ENCODE results near the gene HNRNPF. TPM values are rescaled to one million over a fixed set of nuclear protein-coding genes. Genes with fewer than 3 reads are reported as not detected.
A peak's percentile ranks its signal among the peaks of the same experiment; 100 is the strongest.

HNRNPF gene
- total RNA-seq, 1 donor from 2014 or later: 175 TPM

DNA sequence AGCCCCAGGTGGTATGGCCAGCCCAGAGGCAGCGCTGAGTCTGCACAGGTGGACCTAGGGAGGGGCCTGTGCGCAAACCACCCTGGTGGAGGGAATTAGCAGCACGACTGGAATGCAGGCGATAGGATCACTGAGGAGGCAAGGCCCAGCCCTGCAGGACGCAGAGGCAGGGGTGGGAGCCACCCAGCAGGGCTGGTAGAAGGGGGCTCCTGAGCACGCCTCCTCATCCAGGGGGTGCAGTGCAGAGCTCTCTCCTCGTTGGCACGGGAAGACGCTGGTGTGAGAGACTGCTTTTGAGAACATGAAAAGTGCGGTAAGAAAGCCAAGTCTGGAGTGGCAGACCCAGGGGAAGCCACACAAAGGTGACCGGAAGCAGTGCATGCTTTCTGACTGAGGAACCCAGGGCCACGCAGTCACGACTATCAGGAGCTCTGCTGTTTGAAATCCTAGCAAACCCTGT is 31.5 kb downstream of the HNRNPF start:
- Mint-ChIP-seq H3K9me3 (no peaks in the 10 kb centered on the region), H3K36me3 (no peaks in the 10 kb centered on the region), H3K4me3 (no peak overlapping the region), H3K27me3 (ENCODE audit: insufficient read depth, low read depth) (peaks cover 6% of the 10 kb centered on the region), H3K27ac (no peak overlapping the region), H3K4me1 (peaks cover 18% of the 10 kb centered on the region)
- peaks cover 21% of the 10 kb centered on the region for H3K4me1 ChIP-seq
- peaks cover 13% of the 10 kb centered on the region for H3F3A ChIP-seq (ENCODE audit: low read depth)
- DNase-seq (ENCODE audit: low spot score): peak; percentile 62
- no peak overlapping the region for H3K27ac ChIP-seq
- H3K4me2 ChIP-seq: no peak overlapping the region
- no peak overlapping the region for H3K4me3 ChIP-seq
- no peaks in the 10 kb centered on the region for H3K79me2 ChIP-seq (ENCODE audit: low read depth)
- no peak overlapping the region for H2AFZ ChIP-seq (replicated peaks)
- TF ChIP-seq, protein P1, sequence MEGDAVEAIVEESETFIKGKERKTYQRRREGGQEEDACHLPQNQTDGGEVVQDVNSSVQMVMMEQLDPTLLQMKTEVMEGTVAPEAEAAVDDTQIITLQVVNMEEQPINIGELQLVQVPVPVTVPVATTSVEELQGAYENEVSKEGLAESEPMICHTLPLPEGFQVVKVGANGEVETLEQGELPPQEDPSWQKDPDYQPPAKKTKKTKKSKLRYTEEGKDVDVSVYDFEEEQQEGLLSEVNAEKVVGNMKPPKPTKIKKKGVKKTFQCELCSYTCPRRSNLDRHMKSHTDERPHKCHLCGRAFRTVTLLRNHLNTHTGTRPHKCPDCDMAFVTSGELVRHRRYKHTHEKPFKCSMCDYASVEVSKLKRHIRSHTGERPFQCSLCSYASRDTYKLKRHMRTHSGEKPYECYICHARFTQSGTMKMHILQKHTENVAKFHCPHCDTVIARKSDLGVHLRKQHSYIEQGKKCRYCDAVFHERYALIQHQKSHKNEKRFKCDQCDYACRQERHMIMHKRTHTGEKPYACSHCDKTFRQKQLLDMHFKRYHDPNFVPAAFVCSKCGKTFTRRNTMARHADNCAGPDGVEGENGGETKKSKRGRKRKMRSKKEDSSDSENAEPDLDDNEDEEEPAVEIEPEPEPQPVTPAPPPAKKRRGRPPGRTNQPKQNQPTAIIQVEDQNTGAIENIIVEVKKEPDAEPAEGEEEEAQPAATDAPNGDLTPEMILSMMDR (IDR thresholded peaks at IDR 0.05): peak; percentile 44
- no peak for TF ChIP-seq EZH2 (IDR thresholded peaks at IDR 0.05)
- H3K36me3 ChIP-seq: no peaks in the 10 kb centered on the region
- H3K9me3 ChIP-seq (ENCODE audit: low read depth): no peaks in the 10 kb centered on the region
- no peaks in the 10 kb centered on the region for H3K27me3 ChIP-seq
- no peak overlapping the region for H3K9ac ChIP-seq
- no peaks in the 10 kb centered on the region for H4K20me1 ChIP-seq (ENCODE audit: low read depth)

DNA sequence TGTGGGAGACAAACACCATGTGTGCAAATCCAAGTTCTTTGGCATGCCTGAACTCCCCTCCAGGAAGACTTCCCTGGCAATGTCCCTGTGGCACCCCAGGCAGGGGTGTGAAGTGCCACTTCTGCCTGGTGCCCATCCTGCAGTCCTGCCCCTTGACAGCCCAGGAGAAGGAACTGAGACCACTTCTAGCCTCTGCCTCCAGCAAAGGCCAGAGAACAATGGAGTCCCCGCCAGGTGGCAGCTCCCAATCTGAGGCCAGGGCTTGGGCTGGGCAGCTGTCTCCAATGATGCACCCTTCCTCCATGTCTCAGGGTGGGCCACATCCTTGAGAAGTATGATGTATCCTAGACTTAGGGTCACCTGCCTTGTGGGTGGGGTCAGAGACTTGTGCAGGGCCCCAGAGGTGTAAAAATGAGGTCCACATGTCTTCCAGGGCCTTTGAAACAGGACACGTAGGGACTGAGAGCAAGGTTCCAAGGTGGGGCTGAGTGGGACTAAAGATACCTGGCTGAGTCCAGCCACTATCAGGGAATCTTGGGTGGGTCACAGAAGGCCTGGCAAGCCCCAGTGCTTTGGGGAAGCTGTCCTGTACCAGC is 32.1 kb downstream of the HNRNPF start:
- no peaks in the 10 kb centered on the region for H3K36me3 ChIP-seq
- Mint-ChIP-seq H3K27ac (no peak overlapping the region), H3K27me3 (ENCODE audit: insufficient read depth, low read depth) (peaks cover 6% of the 10 kb centered on the region), H3K4me1 (peaks cover 18% of the 10 kb centered on the region), H3K36me3 (no peaks in the 10 kb centered on the region), H3K4me3 (no peak overlapping the region), H3K9me3 (no peaks in the 10 kb centered on the region)
- no peak for DNase-seq (ENCODE audit: low spot score)
- no peaks in the 10 kb centered on the region for H3K9me3 ChIP-seq (ENCODE audit: low read depth)
- H3K4me1 ChIP-seq: peaks cover 22% of the 10 kb centered on the region
- TF ChIP-seq, protein P1 (IDR thresholded peaks at IDR 0.05): no peak
- TF ChIP-seq EZH2phosphoT487 (IDR thresholded peaks at IDR 0.05) (no peak), EZH2 (IDR thresholded peaks at IDR 0.05) (no peak)
- H3K9ac ChIP-seq: no peak overlapping the region
- H4K20me1 ChIP-seq (ENCODE audit: low read depth): no peaks in the 10 kb centered on the region
- H3K4me3 ChIP-seq: no peak overlapping the region
- no peaks in the 10 kb centered on the region for H3K79me2 ChIP-seq (ENCODE audit: low read depth)
- no peaks in the 10 kb centered on the region for H3K27me3 ChIP-seq
- no peak overlapping the region for H3K27ac ChIP-seq
- no peak overlapping the region for H2AFZ ChIP-seq (replicated peaks)
- peaks cover 16% of the 10 kb centered on the region for H3F3A ChIP-seq (ENCODE audit: low read depth)
- no peak overlapping the region for H3K4me2 ChIP-seq

DNA sequence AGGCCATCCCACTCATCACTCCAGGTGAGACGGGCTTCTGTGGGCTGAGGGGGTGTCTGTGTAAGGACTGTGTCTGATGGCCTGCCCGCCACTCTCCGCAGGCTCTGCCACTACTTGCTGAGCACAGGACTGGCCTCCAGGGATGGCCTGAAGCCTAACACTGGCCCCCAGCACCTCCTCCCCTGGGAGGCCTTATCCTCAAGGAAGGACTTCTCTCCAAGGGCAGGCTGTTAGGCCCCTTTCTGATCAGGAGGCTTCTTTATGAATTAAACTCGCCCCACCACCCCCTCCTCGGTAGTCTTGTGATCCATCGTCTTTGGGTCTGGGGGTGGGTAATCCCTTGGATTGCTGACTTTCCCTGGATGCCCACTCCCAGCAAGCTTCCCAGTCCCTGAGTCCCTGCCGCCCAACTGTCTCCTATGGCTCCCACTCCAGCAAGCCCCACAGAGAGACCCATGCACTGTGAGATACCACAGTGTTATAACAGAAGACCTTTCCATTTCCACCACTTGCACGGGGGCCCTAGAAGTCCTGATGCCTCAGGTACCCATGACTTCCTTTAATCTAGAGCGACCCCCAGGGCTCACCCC is 32.8 kb downstream of the HNRNPF start:
- TF ChIP-seq, protein P1 (IDR thresholded peaks at IDR 0.05): no peak
- TF ChIP-seq EZH2phosphoT487 (IDR thresholded peaks at IDR 0.05): no peak
- no peak for TF ChIP-seq EZH2 (IDR thresholded peaks at IDR 0.05)
- H3F3A ChIP-seq (ENCODE audit: low read depth): peaks cover 16% of the 10 kb centered on the region
- no peak overlapping the region for H3K27ac ChIP-seq
- no peak for DNase-seq (ENCODE audit: low spot score)
- H3K36me3 ChIP-seq: no peaks in the 10 kb centered on the region
- H3K4me1 ChIP-seq: peaks cover 22% of the 10 kb centered on the region
- peaks cover 6% of the 10 kb centered on the region for H3K27me3 Mint-ChIP-seq (ENCODE audit: insufficient read depth, low read depth)
- H3K4me2 ChIP-seq: no peak overlapping the region
- H3K4me1 Mint-ChIP-seq: peaks cover 18% of the 10 kb centered on the region
- H3K4me3 Mint-ChIP-seq: no peak overlapping the region
- no peaks in the 10 kb centered on the region for H3K27me3 ChIP-seq
- H3K4me3 ChIP-seq: no peak overlapping the region
- no peaks in the 10 kb centered on the region for H3K9me3 Mint-ChIP-seq
- no peak overlapping the region for H2AFZ ChIP-seq (replicated peaks)
- H3K9ac ChIP-seq: no peak overlapping the region
- no peaks in the 10 kb centered on the region for H3K9me3 ChIP-seq (ENCODE audit: low read depth)
- H3K27ac Mint-ChIP-seq: no peak overlapping the region
- no peaks in the 10 kb centered on the region for H3K36me3 Mint-ChIP-seq
- H4K20me1 ChIP-seq (ENCODE audit: low read depth): no peaks in the 10 kb centered on the region
- H3K79me2 ChIP-seq (ENCODE audit: low read depth): no peaks in the 10 kb centered on the region

Data from neural progenitor cell (in vitro differentiated cells).